ENCODE data around the gene C1QL1.

Gene C1QL1

GRCh38 chr17:44968225-44969143 lies at the start of gene C1QL1:
Gene C1QL1, minus strand, starts transcription at chr17:44968303. Its CDS starts 255 bp downstream, at chr17:44968048.
- peak; percentile 42 for DNase-seq

- DNase-seq = no peak
These were observed 48.7 kb upstream of the C1QL1 start for GRCh38 chr17:45016823-45017222.

GRCh38 chr17:45016237-45016636 lies 48.1 kb upstream of the C1QL1 start:
- DNase-seq = no peak

- DNase-seq = no peak
These were observed 45.2 kb upstream of the C1QL1 start for GRCh38 chr17:45013021-45013997.

GRCh38 chr17:45011767-45012166 lies 43.7 kb upstream of the C1QL1 start:
- no peak for DNase-seq

- DNase-seq = no peak
These were observed 41.8 kb upstream of the C1QL1 start for GRCh38 chr17:45009676-45010467.

- DNase-seq = no peak
These were observed 40.1 kb upstream of the C1QL1 start for GRCh38 chr17:45008216-45008615.

GRCh38 chr17:45006927-45007461 lies 38.9 kb upstream of the C1QL1 start:
- DNase-seq = no peak

GRCh38 chr17:45005700-45006099 lies 37.6 kb upstream of the C1QL1 start:
- DNase-seq = no peak

GRCh38 chr17:45004388-45004787 lies 36.3 kb upstream of the C1QL1 start:
- no peak for DNase-seq

- DNase-seq = no peak
These were observed 35.8 kb upstream of the C1QL1 start for GRCh38 chr17:45003877-45004276.

GRCh38 chr17:45001310-45001709 lies 33.2 kb upstream of the C1QL1 start:
- no peak for DNase-seq

GRCh38 chr17:44999433-44999832 lies 31.3 kb upstream of the C1QL1 start:
- DNase-seq = no peak

GRCh38 chr17:44998646-44999045 lies 30.5 kb upstream of the C1QL1 start:
- DNase-seq = no peak

- DNase-seq = no peak
These were observed 29.8 kb upstream of the C1QL1 start for GRCh38 chr17:44997733-44998520.

- DNase-seq = no peak
These were observed 28.2 kb upstream of the C1QL1 start for GRCh38 chr17:44996304-44996703.

- no peak for DNase-seq
These were observed 27.4 kb upstream of the C1QL1 start for GRCh38 chr17:44995436-44996001.

GRCh38 chr17:44992242-44992939 lies 24.3 kb upstream of the C1QL1 start:
- no peak for DNase-seq

- DNase-seq = no peak
These were observed 22.9 kb upstream of the C1QL1 start for GRCh38 chr17:44990994-44991393.

GRCh38 chr17:44989552-44990138 lies 21.5 kb upstream of the C1QL1 start:
- no peak for DNase-seq
